ENCODE data around the gene DYNLRB2. TPM values are rescaled to one million over a fixed set of nuclear protein-coding genes. Genes with fewer than 3 reads are reported as not detected.

DYNLRB2 gene
- 0.30 to 0.37 TPM in 2 of 5 replicates, not detected in the others for total RNA-seq (2022; extraction: Qiagen RNA extraction)

DNA sequence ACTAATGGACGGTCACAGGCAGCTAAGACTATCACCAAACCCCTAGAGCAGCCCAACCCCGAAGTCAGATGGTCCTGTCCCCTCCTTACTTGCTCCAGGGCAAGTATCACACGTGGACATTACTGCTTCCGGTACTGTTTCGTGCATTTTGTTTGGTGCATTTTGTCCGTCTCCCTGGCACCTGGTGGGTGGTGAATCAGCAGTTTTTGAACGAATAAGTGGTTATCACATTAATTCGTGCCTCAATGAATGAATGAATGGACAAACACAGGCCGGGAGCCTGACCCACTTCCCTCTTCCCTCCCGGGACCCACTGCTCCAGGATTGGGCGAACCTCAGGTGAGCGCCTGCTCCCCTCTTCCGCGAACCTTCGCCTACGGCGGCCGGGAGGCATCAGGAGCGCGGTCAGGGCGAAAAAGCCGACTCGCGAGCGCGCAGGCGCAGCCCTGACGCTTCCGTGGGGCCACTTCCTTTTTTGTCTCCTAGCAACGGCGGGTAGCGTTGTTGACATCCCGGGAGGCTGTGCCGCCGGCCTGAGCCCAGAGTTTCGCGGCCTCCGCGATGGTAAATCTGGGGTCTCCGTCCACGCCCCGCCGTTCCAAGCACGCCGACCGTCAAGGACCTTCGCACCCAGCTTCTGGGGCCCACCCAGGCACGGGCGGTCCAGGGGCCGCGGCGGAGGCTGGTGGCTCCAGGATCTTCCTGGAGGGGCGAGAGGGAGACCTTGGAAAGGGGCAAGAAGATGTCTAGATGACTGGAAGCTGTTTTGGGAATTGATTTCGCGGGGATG, at the start of gene DYNLRB2:
TSS of gene DYNLRB2 (plus strand) at position 478 of the 790 bp plus-strand sequence. CDS start at position 562, 84 bp downstream.

